HG02981 (cell line): ENCODE data around the gene KRT26.

Experiments
- ATAC-seq: cut with Tn5 transposase; IDR thresholded peaks from one replicate; pipeline ENCODE4 v1.9.1; 2021; ENCODE audit warnings: mild to moderate bottlenecking, moderate library complexity; ENCODE audit not compliant: unreplicated experiment

Gene KRT26

DNA sequence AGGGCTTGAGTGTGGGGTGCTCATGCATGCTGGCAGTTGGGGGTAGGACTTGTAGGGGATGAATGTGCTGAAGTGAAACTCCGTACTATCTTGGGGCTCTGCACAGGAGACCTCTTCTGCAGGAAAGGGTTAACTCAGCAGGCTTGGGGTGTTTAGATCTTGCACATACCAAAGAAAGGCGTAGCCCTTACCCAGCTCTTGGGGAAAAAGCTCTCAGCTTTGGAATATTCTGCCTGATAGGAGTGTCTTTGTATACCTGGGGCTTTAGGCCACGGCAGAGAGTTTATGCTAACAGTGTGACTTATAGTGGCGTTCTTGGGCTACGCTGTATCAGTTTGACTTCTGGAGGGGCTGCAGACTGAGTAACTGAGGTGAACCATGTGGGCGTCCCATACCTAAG, 38.0 kb downstream of the KRT26 start:
- no peak for ATAC-seq

DNA sequence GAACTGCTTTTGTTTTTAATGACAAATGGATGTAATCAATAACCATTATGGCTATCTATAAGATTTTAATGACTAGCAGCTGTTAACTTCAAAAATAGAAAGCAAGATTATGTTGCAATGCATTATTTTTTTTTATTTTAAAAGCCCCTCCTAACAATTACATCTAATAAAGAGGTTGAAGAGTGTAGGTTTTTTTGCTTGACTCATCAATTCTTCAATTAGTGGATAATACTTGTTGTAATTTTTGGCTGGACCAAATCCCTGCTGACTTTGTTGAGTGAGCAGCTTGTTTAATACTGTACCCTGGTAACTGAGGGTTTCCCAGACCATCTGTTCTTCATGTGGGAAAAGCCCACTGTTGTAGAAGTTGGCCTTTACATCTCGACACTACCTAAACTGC, 41.0 kb downstream of the KRT26 start:
- no peak for ATAC-seq

DNA sequence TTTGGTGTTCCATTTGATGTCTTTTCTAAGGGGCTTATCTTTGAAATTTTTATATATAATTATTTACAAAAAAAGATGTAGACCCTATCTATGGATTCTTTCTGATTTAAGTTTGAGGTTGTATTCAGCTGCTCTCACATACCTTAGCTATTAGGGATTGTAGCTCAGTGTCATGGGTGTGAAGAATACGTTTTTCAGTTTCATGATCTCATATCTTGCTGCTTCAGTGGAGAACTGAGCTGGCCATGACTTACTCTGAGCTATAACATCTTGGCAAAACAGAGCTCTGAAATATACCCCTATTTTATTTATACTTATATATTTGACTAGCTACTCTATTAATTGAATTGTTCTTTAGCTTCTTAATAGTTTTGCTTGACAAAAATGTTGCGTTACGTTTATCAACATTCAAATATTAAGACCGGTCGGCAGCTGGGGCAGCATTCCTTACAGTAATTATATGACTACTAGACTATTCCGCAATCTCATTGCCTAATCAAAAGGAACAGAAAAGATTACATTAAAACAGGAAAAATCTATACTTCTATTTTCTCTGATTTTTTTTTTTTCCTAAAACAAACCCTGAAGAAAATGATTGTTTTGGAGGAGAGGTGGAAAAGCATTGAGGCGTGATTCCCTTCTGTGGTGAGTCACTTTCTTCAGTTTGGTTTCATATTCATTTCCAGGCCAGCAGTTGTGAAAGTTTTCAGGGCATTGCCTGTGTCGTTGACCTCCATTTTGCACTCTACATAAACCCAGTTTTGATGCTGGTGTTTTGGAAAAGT, 44.4 kb downstream of the KRT26 start:
- ATAC-seq: no peak

DNA sequence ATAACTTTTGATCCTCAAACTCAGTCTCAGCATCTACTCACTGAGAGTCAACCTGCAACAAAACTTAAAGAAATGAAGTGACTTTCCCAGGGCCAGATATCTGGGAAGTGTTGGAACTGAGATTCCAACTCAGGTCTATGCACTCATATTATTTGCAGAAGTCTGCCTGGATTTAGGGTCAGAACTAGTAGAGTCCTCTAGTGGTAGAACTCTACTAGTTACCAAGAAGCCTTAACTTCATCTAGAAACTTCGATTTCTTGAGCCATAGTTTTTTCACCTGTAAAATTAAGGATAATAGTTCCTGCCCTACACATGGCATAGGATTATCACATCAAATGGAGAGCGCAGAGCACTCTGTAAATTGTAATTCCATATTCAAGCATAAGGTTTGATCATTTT, 45.1 kb downstream of the KRT26 start:
- ATAC-seq: no peak

DNA sequence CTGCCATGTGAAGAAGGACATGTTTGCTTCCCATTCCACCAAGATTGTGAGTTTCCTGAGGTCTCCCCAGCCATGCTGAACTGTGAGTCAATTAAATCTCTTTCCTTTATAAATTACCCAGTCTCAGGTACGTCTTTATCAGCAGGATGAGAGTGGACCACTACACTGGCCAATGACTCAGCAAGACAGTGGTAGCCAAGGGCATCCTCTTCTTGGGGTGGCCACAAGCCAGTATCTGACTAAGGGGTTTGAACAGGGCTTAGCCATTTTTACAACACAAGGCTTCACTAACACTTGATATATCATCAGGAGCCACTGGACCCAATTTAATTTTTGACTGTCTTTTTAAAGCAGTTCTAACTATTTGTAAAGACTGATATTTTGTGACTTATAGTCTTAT, 47.3 kb downstream of the KRT26 start:
- no peak for ATAC-seq

DNA sequence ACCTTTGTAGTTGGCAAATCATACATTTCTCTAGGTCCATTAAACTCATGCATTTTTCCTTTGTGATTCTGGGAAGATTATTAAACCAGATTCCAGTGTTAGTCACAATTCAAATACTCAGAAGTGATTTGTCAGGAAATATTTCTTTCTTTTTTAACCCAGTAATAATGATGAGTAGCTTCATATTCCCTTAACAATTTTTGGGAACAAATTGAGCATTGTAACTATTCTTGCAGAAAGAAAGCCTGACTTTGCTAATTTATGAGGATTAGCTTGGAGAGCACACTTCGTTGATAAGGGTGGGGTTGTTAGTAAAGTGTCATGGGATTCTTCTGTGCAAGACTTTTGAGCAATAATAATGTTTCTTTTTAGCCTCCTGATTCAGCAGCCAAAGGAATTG, 49.8 kb downstream of the KRT26 start:
- no peak for ATAC-seq

DNA sequence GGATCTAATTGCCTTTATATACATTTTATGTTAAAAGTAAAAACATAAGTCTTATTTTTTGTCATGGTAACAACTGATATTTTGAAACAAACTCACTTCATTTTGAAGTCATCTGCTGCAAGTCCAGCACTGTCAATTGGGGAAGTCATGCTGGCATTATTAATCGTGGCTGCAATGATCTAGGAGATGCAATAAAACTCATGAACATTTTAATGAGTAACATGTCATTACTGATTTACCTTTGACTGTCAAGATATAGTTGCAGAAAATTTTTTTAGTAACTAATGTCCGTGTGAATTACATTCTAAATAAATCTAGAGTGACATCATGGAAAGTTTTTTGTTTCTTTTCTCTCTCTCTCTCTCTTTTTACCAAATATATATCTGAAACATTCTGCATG, 51.1 kb downstream of the KRT26 start:
- no peak for ATAC-seq

DNA sequence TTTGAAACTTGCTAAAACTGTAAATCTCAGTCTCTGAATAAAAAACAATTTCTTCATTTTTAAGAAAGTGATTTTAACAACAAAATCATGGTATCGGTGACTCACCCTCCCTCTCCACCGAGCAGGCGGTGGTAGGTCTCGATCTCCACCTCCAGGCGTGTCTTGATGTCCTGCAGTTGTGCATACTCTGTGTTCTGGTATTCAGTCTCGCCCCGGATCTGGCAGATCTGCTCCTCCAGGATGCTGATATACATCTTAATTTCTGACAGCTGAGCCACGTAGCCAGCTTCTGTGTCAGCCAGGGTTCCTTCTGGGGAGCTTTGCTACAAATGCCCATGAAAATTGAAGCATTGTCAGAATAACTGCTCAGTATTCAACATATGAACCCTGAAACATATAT, 53.1 kb downstream of the KRT26 start:
- ATAC-seq: no peak

DNA sequence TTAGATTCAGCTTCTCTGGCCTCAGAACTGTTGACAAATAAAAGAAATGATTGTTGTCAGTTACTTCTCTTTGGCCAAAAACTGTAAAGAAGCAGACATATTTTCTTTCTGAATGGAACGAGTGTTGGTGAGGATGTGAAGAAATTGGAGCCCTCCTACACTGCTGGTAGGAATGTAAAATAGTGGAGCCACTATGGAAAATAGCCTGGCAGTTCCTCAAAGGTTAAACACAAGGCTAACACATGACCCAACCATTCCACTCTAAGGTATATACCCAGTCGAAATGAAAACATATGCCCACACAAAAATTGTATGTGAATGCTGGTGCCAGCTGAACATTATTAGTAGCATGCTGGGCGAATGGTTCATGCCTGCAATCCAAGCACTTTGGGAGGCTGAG, 54.2 kb downstream of the KRT26 start:
- no peak for ATAC-seq
